GM18520 (cell line): ENCODE results near the gene RPS6KA6.
A peak's percentile ranks its signal among the peaks of the same experiment; 100 is the strongest.
"Not testable (repeated sequence)": the region's sequence is repeated elsewhere in the genome, so short reads cannot be mapped to it uniquely, and the experiment has no call there.

Experiments used
- ATAC-seq: cut with Tn5 transposase; IDR thresholded peaks from one replicate; pipeline ENCODE4 v1.9.1; 2021; ENCODE audit not compliant: unreplicated experiment

The RPS6KA6 gene

GRCh38 chrX:84165711-84166110, 22.3 kb downstream of the RPS6KA6 start:
- no peak for ATAC-seq

GRCh38 chrX:84162401-84162800, 25.6 kb downstream of the RPS6KA6 start:
- ATAC-seq = no peak

- ATAC-seq = no peak
Observed at GRCh38 chrX:84161641-84162040, 26.4 kb downstream of the RPS6KA6 start.

GRCh38 chrX:84160736-84161135, 27.3 kb downstream of the RPS6KA6 start:
- no peak for ATAC-seq

GRCh38 chrX:84156821-84157220, 31.2 kb downstream of the RPS6KA6 start:
- ATAC-seq = no peak

- no peak for ATAC-seq
Observed at GRCh38 chrX:84155938-84156337, 32.1 kb downstream of the RPS6KA6 start.

GRCh38 chrX:84153538-84153937, 34.5 kb downstream of the RPS6KA6 start:
- no peak for ATAC-seq

GRCh38 chrX:84144991-84145390, 43.0 kb downstream of the RPS6KA6 start:
- no peak for ATAC-seq

GRCh38 chrX:84144281-84144680, 43.7 kb downstream of the RPS6KA6 start:
- no peak for ATAC-seq

GRCh38 chrX:84133023-84133422, 55.0 kb downstream of the RPS6KA6 start:
- no peak for ATAC-seq

GRCh38 chrX:84123585-84123984, 64.4 kb downstream of the RPS6KA6 start:
- ATAC-seq = no peak

GRCh38 chrX:84118769-84119168, 69.2 kb downstream of the RPS6KA6 start:
- ATAC-seq = no peak

GRCh38 chrX:84118315-84118714, 69.7 kb downstream of the RPS6KA6 start:
- ATAC-seq = no peak

GRCh38 chrX:84108584-84108983, 79.4 kb downstream of the RPS6KA6 start:
- ATAC-seq = no peak

GRCh38 chrX:84099120-84099519, 88.9 kb downstream of the RPS6KA6 start:
- ATAC-seq = no peak

GRCh38 chrX:84079479-84080197, 108.4 kb downstream of the RPS6KA6 start:
- ATAC-seq = not testable (repeated sequence)

GRCh38 chrX:84078991-84079390, 109.0 kb downstream of the RPS6KA6 start:
- no peak for ATAC-seq

GRCh38 chrX:84064814-84065213, 123.2 kb downstream of the RPS6KA6 start:
- ATAC-seq = no peak

GRCh38 chrX:84064164-84064563, 123.8 kb downstream of the RPS6KA6 start:
- ATAC-seq = no peak

GRCh38 chrX:84047339-84047738, 140.7 kb downstream of the RPS6KA6 start:
- no peak for ATAC-seq

- ATAC-seq = peak; percentile 64
Observed at GRCh38 chrX:84046403-84046984, 141.5 kb downstream of the RPS6KA6 start.

GRCh38 chrX:84044051-84044450, 143.9 kb downstream of the RPS6KA6 start:
- no peak for ATAC-seq
